Measurements from ENCODE around the gene RAD21L1.

DNA sequence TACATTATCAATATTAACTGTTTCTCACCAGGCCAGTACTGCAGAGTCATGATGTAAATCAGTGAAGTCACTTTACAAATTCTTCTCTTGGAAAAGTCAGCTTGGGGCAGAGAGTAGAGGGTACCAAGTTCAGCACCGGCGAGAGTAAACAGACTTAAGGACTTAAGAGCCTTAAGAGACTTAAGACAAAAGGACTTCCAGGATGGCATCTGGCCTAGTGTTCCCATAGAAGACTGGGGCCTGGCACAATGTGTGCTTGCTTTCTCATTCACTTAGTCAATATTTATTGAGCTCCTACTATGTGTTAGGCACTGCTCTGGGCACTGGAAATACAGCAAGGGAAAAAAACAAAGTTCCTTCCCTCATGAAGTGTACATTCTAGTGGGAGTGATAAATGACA lies 38.9 kb downstream of the RAD21L1 start:
- TF ChIP-seq SP1 (IDR thresholded peaks at IDR 0.05), result no peak
- no peak for TF ChIP-seq BHLHE40 (IDR thresholded peaks at IDR 0.05; ENCODE audit: borderline replicate concordance)
- no peak for TF ChIP-seq FOXM1 (IDR thresholded peaks at IDR 0.05; ENCODE audit: borderline replicate concordance)
- no peak for TF ChIP-seq ZNF384 (IDR thresholded peaks at IDR 0.05)
- no peak for TF ChIP-seq SUZ12 (IDR thresholded peaks at IDR 0.05)
